Activated naive CD4-positive, alpha-beta T cell treated with anti-CD3 and anti-CD28 coated beads, Interleukin-2, amount 50 U/mL, for 16 hours (primary cell): ENCODE results near the gene PLCH1.

ENCODE experiments used
- DNase-seq: peaks from one replicate; pipeline ENCODE4 v3.0.0-alpha.2; 2020

Gene PLCH1

DNA sequence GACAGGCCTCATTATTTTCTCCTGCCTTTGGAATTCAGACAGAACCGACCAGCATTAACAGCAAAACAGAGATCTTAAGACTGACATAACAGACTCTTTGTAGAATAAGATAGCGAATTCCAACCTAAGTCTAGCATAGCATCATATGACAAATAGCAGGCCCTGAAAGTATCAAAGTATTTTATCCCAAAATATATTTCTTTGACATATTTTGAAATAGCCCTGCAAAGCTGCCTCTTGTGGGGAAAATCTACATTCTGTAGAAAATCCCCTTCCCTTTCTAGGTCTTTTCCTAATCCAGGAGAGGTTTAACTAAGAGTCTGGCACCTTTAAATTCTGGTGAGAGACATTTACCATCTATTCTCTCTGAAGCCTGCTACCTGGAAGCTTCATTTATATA is 417.0 kb downstream of the PLCH1 start:
- DNase-seq = no peak

DNA sequence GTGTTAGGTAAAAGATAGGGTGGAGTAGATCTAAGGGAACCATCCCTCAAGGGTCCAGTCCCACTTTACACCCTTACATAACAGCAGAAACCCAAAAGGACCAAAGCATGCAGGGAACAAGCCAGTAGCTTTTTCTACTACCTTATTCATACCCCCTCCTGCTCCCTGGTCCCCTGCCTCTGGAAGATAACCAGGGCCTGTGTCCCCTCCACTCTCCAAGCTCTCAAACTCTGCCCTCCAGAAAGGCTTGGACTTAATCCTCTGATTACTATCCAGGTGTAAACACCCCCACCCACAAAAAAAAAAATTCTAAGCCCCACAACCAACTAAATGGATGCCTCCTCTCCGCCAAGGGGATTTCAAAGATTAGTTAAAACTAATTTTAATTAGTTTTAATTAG is 417.4 kb downstream of the PLCH1 start:
- DNase-seq = no peak

DNA sequence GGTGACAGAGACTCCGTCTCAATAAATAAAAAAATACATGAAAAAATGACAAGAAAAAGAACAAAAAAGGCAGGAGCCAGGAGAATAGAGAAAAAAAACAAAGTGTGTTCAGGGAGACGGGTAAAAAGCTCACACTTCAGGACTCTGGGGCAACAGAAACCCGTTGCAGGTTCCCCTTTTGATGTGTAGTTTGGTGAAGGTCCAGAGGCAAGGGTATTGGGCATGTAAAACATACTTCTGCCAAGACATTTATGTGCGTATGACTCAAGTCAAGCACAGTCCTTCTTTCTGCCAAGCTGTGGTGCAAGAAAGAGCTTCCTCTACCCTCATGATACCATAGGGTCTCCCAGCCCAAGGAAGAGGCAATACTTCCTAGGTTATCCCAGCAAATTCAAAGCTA is 418.0 kb downstream of the PLCH1 start:
- DNase-seq = no peak

DNA sequence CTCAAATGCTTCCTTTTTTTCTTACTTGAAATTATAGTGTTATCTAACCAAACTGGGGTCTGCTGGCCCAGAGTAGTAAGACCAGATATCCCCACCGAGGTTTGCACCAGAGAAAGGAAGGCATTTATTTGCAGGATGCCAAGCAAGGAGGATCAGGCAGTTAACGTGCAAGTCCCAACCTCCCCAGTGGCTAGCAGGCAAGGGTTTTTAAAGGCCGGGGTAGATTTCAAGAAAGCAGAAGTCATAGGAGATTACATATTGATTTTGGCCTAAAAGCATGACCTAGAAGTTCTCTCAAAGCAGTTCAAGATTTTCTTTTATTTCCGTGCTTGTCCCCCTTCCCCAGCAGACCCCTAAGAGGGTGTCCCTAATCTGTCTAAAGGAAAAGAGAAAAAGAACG is 418.6 kb downstream of the PLCH1 start:
- DNase-seq = no peak
